Inflammatory macrophage (primary cell): ENCODE measurements around the gene NRARP.

ENCODE experiments used
- DNase-seq, 2 donors: peaks; one replicate each; pipeline ENCODE4 v3.0.0-alpha.2; 2020 to 2022

The NRARP gene

GRCh38 chr9:137310189-137311052 is 8.3 kb upstream of the NRARP start:
- no peak for DNase-seq

GRCh38 chr9:137309368-137310188 is 7.5 kb upstream of the NRARP start:
- DNase-seq = no peak

GRCh38 chr9:137308057-137308619 is 6.1 kb upstream of the NRARP start:
- DNase-seq = no peak

GRCh38 chr9:137307255-137308056 is 5.4 kb upstream of the NRARP start:
- peak; percentile 36 to 58 for DNase-seq

- no peak for DNase-seq
Observed at GRCh38 chr9:137306850-137307254, 4.8 kb upstream of the NRARP start.

- peak in 1 of 2 donors; percentile 28 for DNase-seq
Observed at GRCh38 chr9:137306066-137306849, 4.2 kb upstream of the NRARP start.

- no peak for DNase-seq
Observed at GRCh38 chr9:137305798-137306065, 3.7 kb upstream of the NRARP start.

GRCh38 chr9:137305060-137305797 is 3.2 kb upstream of the NRARP start:
- DNase-seq = peak; percentile 63

- DNase-seq = no peak
Observed at GRCh38 chr9:137304383-137305059, 2.5 kb upstream of the NRARP start.

- no peak for DNase-seq
Observed at GRCh38 chr9:137303893-137304382, 1.9 kb upstream of the NRARP start.

- DNase-seq = peak in 1 of 2 donors; percentile 25
Observed at GRCh38 chr9:137303151-137303892, 1.3 kb upstream of the NRARP start.

GRCh38 chr9:137302449-137303150 is 529 bp upstream of the NRARP start:
- DNase-seq = no peak

- peak in 1 of 2 donors; percentile 11 for DNase-seq
Observed at GRCh38 chr9:137301081-137301947, 757 bp downstream of the NRARP start.

GRCh38 chr9:137300567-137301080 is 1.4 kb downstream of the NRARP start:
- no peak for DNase-seq

GRCh38 chr9:137299938-137300337 is 2.1 kb downstream of the NRARP start:
- DNase-seq = no peak

GRCh38 chr9:137299203-137299565 is 2.9 kb downstream of the NRARP start:
- no peak for DNase-seq

- DNase-seq = no peak
Observed at GRCh38 chr9:137298401-137299202, 3.5 kb downstream of the NRARP start.
